ES-I3 (cell line): ENCODE data around the gene MGA.
"Not testable (repeated sequence)": the region's sequence is repeated elsewhere in the genome, so short reads cannot be mapped to it uniquely, and the experiment has no call there.

ENCODE experiments used
- H3K36me3 ChIP-seq: 2 replicates; pipeline ENCODE4 v1.6.1; 2013; ENCODE audit warnings: mild to moderate bottlenecking, low read length, control low read depth, moderate library complexity; ENCODE audit not compliant: insufficient read depth
- H3K4me1 ChIP-seq: 2 replicates; pipeline ENCODE4 v1.6.1; 2013; ENCODE audit warnings: mild to moderate bottlenecking, control low read depth, low read length; ENCODE audit not compliant: insufficient read depth
- H3K9ac ChIP-seq: 2 replicates; pipeline ENCODE4 v1.6.1; 2013; ENCODE audit warnings: low read depth, mild to moderate bottlenecking, low read length, moderate library complexity
- H3K9me3 ChIP-seq: 2 replicates; pipeline ENCODE4 v1.6.1; 2013; ENCODE audit warnings: mild to moderate bottlenecking, low read length, moderate library complexity; ENCODE audit not compliant: control insufficient read depth, insufficient read depth

The MGA gene

DNA sequence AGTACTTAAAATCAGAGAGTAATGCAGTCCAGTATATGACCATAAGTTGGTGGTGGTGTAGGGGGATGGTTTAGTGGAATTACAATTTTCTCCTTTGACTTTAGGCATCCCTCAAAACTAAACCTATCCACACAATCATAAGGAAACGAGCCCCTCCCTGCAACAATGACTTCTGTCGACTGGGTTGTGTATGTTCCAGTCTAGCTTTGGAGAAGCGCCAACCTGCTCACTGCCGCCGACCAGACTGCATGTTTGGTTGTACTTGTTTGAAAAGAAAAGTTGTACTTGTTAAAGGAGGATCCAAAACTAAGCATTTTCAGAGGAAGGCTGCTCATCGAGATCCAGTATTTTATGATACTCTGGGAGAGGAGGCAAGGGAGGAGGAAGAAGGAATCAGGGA lies 52.8 kb downstream of the MGA start:
- Histone ChIP-seq H3K9me3 (no peaks in the 10 kb centered on the region), H3K36me3 (no peaks in the 10 kb centered on the region; the same call in 1 of the 2 replicates), H3K9ac (no peak overlapping the region), H3K4me1 (no peaks in the 10 kb centered on the region)

DNA sequence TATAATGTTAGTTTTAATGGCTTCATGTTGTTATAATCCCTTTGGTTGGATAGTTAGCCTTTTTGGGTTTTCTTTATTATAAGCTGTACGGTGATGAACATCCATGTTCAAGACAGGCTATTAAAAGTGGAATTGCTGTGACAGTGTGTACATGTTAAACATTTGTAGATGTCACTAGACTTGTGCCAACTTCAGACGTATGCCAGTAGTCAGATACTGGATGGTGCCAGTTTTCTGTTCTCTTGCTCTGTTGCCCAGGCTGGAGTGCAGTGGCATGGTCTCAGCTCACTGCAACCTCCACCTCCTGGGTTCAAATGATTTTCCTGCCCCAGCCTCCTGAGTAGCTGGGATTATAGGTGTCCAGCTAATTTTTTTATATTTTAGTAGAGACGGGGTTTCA lies 54.1 kb downstream of the MGA start:
- no peaks in the 10 kb centered on the region; the same call in 1 of the 2 replicates for H3K36me3 ChIP-seq
- H3K9ac ChIP-seq: no peak overlapping the region
- H3K4me1 ChIP-seq: no peaks in the 10 kb centered on the region
- H3K9me3 ChIP-seq: no peaks in the 10 kb centered on the region

DNA sequence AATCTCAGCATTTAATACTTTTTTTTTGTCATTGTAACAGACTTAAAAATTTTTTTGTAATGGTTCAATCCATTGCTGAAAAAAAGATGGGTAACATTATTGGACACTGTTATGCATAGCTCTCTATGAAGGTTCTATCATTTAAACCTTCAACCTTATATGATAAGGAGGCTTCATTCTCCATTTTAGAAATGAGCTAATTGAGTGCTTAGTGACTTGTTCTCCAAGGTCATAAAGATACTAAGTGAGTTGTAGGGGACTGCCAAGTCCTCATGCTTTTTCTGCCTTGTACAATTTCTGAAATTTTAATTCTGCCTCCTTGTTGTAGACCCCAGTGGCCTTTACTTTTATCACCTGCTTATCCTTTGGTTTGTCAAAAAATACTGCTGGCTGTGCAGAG lies 56.7 kb downstream of the MGA start:
- no peak overlapping the region for H3K9ac ChIP-seq

DNA sequence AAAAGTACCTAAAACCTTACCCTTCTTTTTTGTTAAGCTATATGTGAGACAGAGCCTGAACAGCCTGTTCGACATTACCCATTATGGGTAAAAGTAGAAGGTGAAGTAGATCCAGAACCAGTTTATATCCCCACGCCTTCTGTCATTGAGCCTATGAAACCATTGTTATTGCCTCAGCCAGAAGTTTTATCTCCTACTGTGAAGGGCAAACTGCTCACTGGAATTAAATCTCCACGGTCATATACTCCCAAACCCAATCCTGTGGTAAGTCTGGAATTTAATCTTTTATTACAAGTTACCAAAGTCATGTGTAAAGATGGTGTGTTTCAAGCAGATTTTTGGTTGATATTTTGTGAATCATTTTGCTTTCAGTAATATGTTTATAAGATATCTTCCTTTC lies 66.9 kb downstream of the MGA start:
- Histone ChIP-seq H3K9me3 (no peaks in the 10 kb centered on the region), H3K4me1 (no peaks in the 10 kb centered on the region), H3K9ac (no peak overlapping the region), H3K36me3 (no peaks in the 10 kb centered on the region; the same call in 1 of the 2 replicates)

More for the DNA sequence above, 56.7 kb downstream of the MGA start:
- Histone ChIP-seq H3K4me1 (no peaks in the 10 kb centered on the region), H3K9me3 (no peaks in the 10 kb centered on the region), H3K36me3 (no peaks in the 10 kb centered on the region; the same call in 1 of the 2 replicates)

GRCh38 chr15:41728061-41728460 lies 67.9 kb downstream of the MGA start:
- not testable (repeated sequence) for H3K36me3 ChIP-seq, H3K9me3 ChIP-seq, H3K4me1 ChIP-seq, H3K9ac ChIP-seq

DNA sequence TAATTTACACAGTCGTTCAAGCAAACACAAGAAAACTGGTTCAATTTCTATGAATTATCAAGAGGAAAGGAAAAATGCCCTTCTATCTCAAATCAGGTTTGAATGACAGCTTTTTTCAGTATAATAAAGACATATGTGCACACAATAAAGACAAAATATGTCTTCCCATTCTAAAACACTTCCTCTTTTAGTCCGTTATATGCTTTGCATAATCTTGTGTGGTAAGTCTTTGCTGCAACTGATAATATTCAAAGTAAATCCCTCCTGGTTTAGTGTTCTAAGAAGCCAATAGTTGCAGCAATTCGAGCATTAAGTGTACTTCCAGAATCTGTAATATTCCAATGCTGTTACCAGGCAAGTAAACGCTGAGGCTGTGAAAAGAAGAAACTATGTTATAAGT lies 70.3 kb downstream of the MGA start:
- Histone ChIP-seq H3K9me3 (no peaks in the 10 kb centered on the region), H3K36me3 (peaks cover 7% of the 10 kb centered on the region; the same call in 1 of the 2 replicates), H3K9ac (no peak overlapping the region), H3K4me1 (no peaks in the 10 kb centered on the region)

DNA sequence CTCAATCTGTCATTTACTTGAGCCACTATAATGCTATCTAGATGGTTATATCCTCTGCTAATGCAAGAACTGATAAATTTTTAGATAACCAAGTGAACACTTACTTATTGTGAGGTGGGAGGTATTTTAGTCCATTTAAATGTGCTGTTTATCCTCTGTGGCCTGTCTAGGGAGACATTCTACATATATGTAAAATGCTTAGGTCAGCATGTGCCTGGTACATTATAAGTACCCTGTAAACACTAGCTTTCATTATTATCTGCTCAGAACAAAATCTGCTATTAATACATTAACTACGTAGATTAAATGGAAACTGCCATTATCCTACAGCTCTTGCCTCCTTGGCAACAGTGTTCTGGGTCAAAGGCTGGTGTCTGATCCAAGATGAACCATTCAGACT lies 72.3 kb downstream of the MGA start:
- no peaks in the 10 kb centered on the region for H3K9me3 ChIP-seq
- H3K9ac ChIP-seq: no peak overlapping the region
- peaks cover 17% of the 10 kb centered on the region for H3K36me3 ChIP-seq
- H3K4me1 ChIP-seq: no peaks in the 10 kb centered on the region

- Histone ChIP-seq H3K9me3 (no peaks in the 10 kb centered on the region), H3K4me1 (no peaks in the 10 kb centered on the region), H3K9ac (no peak overlapping the region), H3K36me3 (peaks cover 17% of the 10 kb centered on the region)
Measured at GRCh38 chr15:41734079-41734478, 73.9 kb downstream of the MGA start.

DNA sequence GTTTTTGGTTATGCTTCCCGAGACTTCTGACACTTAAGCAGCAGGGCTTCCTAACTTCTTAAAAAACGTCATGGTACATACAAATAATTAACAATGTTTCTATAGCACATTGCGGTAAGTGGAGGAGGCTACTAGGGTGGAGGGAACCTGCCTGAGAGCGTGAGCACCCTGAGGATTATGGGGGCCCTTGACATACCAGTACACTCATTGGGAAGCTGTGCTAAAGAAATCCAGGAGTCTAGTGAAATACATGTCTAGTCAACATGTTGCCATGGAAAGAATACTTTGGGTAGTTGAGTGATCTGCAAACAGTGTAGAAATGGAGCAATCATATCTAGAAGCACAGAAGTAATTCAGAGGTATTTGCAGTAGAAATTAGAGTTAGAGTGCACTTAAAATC lies 74.8 kb downstream of the MGA start:
- no peak overlapping the region for H3K9ac ChIP-seq
- H3K9me3 ChIP-seq: no peaks in the 10 kb centered on the region
- H3K4me1 ChIP-seq: no peaks in the 10 kb centered on the region
- peaks cover 20% of the 10 kb centered on the region for H3K36me3 ChIP-seq

- H3K36me3 ChIP-seq: peaks cover 21% of the 10 kb centered on the region
- H3K9me3 ChIP-seq, H3K9ac ChIP-seq, H3K4me1 ChIP-seq: not testable (repeated sequence)
Measured at GRCh38 chr15:41735492-41735891, 75.3 kb downstream of the MGA start.

DNA sequence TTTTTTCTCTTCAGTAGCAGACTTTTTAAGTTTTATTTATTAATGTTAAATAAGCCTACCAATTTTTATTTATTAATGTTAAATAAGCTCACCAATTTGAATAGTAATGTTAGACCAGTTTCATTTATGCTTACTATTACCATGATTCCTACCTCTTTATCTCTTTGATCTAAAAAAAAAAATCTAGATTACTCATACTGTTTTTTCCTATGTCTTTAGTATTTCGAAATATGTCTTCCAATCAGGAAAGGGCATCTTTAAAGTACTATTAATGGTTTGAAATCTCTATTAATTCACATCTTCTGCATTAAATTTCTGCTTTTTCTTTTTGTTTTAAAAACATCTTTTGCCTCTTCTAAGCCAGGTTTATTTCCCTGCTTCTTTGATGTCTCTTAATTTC lies 86.6 kb downstream of the MGA start:
- Histone ChIP-seq H3K9ac (no peak overlapping the region), H3K9me3 (no peaks in the 10 kb centered on the region), H3K4me1 (no peaks in the 10 kb centered on the region), H3K36me3 (peaks cover 8% of the 10 kb centered on the region)

DNA sequence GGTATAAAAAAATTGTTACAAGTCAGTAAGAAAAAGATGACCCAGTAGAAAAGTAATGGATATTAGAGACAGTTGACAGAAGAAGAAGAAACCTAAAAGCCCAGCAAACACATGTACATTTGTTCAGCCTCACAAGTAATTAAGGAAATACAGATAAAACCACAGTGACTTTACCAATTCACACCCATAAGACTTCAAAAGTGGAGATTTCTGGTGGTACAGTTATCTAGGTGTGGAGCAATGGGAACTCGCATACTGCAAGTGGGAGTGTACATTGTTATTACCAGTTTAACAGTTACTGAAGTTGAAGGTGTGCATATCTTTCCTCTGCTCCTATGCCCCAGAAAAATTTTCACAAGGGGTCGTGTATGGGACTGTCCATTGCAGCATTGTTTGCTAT lies 96.0 kb downstream of the MGA start:
- no peak overlapping the region for H3K9ac ChIP-seq
- H3K36me3 ChIP-seq: no peaks in the 10 kb centered on the region; the same call in 1 of the 2 replicates

DNA sequence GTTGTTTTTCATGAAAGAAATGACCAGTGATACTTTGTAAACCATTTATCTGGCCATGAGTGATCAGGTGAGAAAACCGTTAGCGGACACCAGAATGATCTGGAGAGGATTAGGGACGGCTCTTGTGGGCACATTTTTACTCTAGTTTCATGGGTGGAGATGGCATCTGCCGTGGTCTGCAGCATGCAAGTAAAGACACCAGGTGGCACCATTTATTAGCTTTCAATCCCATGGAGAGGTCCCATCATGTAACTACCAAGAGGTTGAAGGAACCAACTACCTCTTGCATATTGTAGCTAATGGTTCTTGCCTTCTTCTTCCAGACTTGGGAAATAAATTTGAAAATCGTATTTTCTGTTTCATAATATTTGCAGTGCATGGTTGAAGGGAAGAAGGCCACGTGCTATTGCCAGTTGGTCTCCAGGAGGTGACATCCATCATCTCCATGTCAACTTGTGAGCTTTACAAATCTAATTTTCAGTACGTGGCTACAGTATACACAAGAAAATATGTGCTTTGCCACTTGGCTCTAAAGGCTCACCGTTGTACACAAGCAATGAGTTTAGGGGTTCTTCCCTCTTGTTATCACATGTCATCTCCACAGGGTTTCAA lies 112.6 kb downstream of the MGA start:
- peaks cover 20% of the 10 kb centered on the region for H3K4me1 ChIP-seq
- no peak overlapping the region for H3K9ac ChIP-seq
- no peaks in the 10 kb centered on the region for H3K9me3 ChIP-seq
- H3K36me3 ChIP-seq: no peaks in the 10 kb centered on the region

More for the DNA sequence above, 96.0 kb downstream of the MGA start:
- H3K4me1 ChIP-seq: no peaks in the 10 kb centered on the region
- no peaks in the 10 kb centered on the region for H3K9me3 ChIP-seq

DNA sequence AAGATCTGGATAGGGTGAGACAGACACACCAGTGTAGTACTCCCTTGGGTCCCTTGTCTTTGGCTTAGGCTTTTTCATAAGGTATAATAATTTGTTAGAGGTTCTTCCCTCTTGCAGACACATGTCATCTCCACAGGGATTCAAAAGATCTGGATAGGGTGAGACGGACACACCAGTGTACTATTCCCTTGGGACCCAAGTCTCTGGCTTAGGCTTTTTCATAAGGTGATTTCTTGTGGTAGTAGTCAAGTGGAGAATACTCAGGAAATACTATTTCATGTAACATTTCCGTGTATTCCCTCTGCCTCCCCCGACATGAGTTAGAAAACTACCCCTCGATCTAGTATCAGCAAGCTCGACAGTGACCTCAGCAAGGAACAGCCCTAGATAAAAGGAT lies 113.1 kb downstream of the MGA start:
- Histone ChIP-seq H3K4me1 (peaks cover 22% of the 10 kb centered on the region), H3K9me3 (no peaks in the 10 kb centered on the region), H3K9ac (peak overlapping the region; percentile 55; the same call in 1 of the 2 replicates), H3K36me3 (no peaks in the 10 kb centered on the region)

DNA sequence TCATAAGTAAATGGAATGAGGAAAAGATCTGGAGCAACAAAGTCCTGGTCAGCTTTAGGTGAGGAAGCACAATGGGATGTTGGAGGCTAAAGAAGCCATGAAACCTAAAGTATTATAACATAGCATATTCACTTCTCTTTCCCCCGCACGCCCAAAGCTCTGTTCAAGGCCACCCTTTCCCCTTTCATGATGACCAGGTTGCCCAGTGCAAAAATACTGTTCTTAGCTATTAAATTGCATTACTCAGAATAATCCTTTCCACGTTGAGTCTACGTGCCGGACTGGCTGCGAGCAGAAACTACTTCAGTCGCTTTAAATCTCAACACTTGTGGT lies 113.5 kb downstream of the MGA start:
- Histone ChIP-seq H3K36me3 (no peaks in the 10 kb centered on the region), H3K9ac (peak overlapping the region; percentile 55), H3K9me3 (no peaks in the 10 kb centered on the region), H3K4me1 (peaks cover 25% of the 10 kb centered on the region)
